IMR-90 (cell line): ENCODE results near the gene TWIST1. TPM values are rescaled to one million over a fixed set of nuclear protein-coding genes. Genes with fewer than 3 reads are reported as not detected.

Experiments
- ATAC-seq: fragments of 200-7000 bp; cut with Tn5 transposase; 2 replicates; pipeline ENCODE4 v1.9.1; 2020; ENCODE audit warnings: low read depth, mild to moderate bottlenecking, moderate library complexity
- BruUV-seq: library from RNA; stranded (reverse); fragments of 400-500 nt; replicated peaks from 2 replicates; lab custom pipeline; 2021; lab: Mats Ljungman, UMichigan
- CTCF ChIA-PET: fragments of 300-600 bp; formaldehyde crosslinking; extraction: SDS; loops from one replicate; lab custom pipeline; 2021; ENCODE audit warnings: antibody characterized with exemption; lab: Yijun Ruan, JAX
- POLR2A ChIA-PET: fragments of 300-600 bp; sonication (Branson Sonifier 250); formaldehyde crosslinking; loops from one replicate; lab custom pipeline; 2022; ENCODE audit warnings: antibody characterized with exemption; ENCODE audit not compliant: unreplicated experiment; lab: Charles Lee
- DNase-seq: peaks from one replicate; pipeline ENCODE4 v3.0.0; 2013
- H2AFZ ChIP-seq: replicated peaks from 2 replicates; pipeline ENCODE3; 2013; ENCODE audit warnings: low read length, mild to moderate bottlenecking; ENCODE audit not compliant: poor library complexity
- H2AK5ac ChIP-seq: 2 replicates; pipeline ENCODE4 v1.6.1; 2013; ENCODE audit warnings: low read depth, low read length, inconsistent platforms
- H2AK9ac ChIP-seq: replicated peaks from 2 replicates; pipeline ENCODE3; 2013; ENCODE audit warnings: mild to moderate bottlenecking, low read depth, low read length, moderate library complexity; ENCODE audit not compliant: poor library complexity
- H2BK120ac ChIP-seq: 2 replicates; pipeline ENCODE4 v1.6.1; 2013; ENCODE audit warnings: low read depth, low read length, inconsistent platforms
- H2BK15ac ChIP-seq: 3 replicates; pipeline ENCODE4 v1.6.1; 2013; ENCODE audit warnings: low read depth, low read length, inconsistent platforms
- H2BK20ac ChIP-seq: 2 replicates; pipeline ENCODE4 v1.6.1; 2013; ENCODE audit warnings: low read depth, mild to moderate bottlenecking, inconsistent platforms, low read length, moderate library complexity
- H2BK5ac ChIP-seq: 2 replicates; pipeline ENCODE4 v1.6.1; 2013; ENCODE audit warnings: mild to moderate bottlenecking, low read depth, low read length, inconsistent platforms; ENCODE audit not compliant: poor library complexity, severe bottlenecking
- H3K14ac ChIP-seq: replicated peaks from 2 replicates; pipeline ENCODE4 v1.6.1; 2013; ENCODE audit warnings: low read depth, low read length, inconsistent platforms
- H3K18ac ChIP-seq: 2 replicates; pipeline ENCODE4 v1.6.1; 2013; ENCODE audit warnings: low read depth, low read length, control low read depth
- H3K23ac ChIP-seq: 2 replicates; pipeline ENCODE4 v1.6.1; 2013; ENCODE audit warnings: low read depth, low read length, inconsistent platforms
- H3K27ac ChIP-seq: 2 replicates; pipeline ENCODE4 v1.5.1; 2013; ENCODE audit warnings: mild to moderate bottlenecking, control low read depth, low read length; ENCODE audit not compliant: insufficient read depth
- H3K27me3 ChIP-seq: 2 replicates; pipeline ENCODE4 v1.6.1; 2013; ENCODE audit warnings: low read length; ENCODE audit not compliant: control insufficient read depth, insufficient read depth
- H3K36me3 ChIP-seq: 2 replicates; pipeline ENCODE4 v1.6.1; 2013; ENCODE audit warnings: low read length, mixed read lengths; ENCODE audit not compliant: control insufficient read depth, insufficient read depth
- H3K4ac ChIP-seq: 2 replicates; pipeline ENCODE4 v1.6.1; 2013; ENCODE audit warnings: low read depth, low read length, inconsistent platforms
- H3K4me1 ChIP-seq: 2 replicates; pipeline ENCODE4 v1.6.1; 2013; ENCODE audit warnings: low read length, mixed read lengths; ENCODE audit not compliant: control insufficient read depth, insufficient read depth
- H3K4me2 ChIP-seq: 2 replicates; pipeline ENCODE4 v1.6.1; 2013; ENCODE audit warnings: low read depth, mild to moderate bottlenecking, control low read depth, low read length, moderate library complexity
- H3K4me3 ChIP-seq: 2 replicates; pipeline ENCODE4 v1.5.1; 2013; ENCODE audit warnings: low read depth, mild to moderate bottlenecking, control low read depth, low read length, moderate library complexity; ENCODE audit not compliant: insufficient read depth
- H3K56ac ChIP-seq: 2 replicates; pipeline ENCODE4 v1.6.1; 2013; ENCODE audit warnings: low read length, inconsistent platforms; ENCODE audit not compliant: insufficient read depth; ENCODE audit errors: extremely low read depth
- H3K79me1 ChIP-seq, 2 experiments: 2 replicates each; pipeline ENCODE4 v1.6.1; 2013; ENCODE audit warnings: low read length in 2 of 2, inconsistent platforms in 1 of 2, low read depth in 1 of 2
- H3K9ac ChIP-seq: 2 replicates; pipeline ENCODE4 v1.6.1; 2013; ENCODE audit warnings: low read depth, low read length, control low read depth
- H3K9me1 ChIP-seq: 2 replicates; pipeline ENCODE4 v1.6.1; 2013; ENCODE audit warnings: low read length, inconsistent platforms; ENCODE audit not compliant: insufficient read depth
- H3K9me3 ChIP-seq: 2 replicates; pipeline ENCODE4 v1.6.1; 2013; ENCODE audit warnings: low read length; ENCODE audit not compliant: control insufficient read depth, insufficient read depth
- H4K20me1 ChIP-seq: 2 replicates; pipeline ENCODE4 v1.6.1; 2013; ENCODE audit warnings: low read length, inconsistent platforms; ENCODE audit not compliant: insufficient read depth
- H4K5ac ChIP-seq: 2 replicates; pipeline ENCODE4 v1.6.1; 2013; ENCODE audit warnings: mild to moderate bottlenecking, low read depth, low read length, control low read depth
- H4K8ac ChIP-seq, 2 experiments: 2 replicates each; pipeline ENCODE4 v1.6.1; 2013; ENCODE audit warnings: low read depth in 2 of 2, low read length in 2 of 2, control low read depth in 1 of 2, inconsistent platforms in 1 of 2
- H4K91ac ChIP-seq: 2 replicates; pipeline ENCODE4 v1.6.1; 2013; ENCODE audit warnings: low read depth, low read length, inconsistent platforms; ENCODE audit not compliant: insufficient read depth
- MAFK ChIP-seq: IDR thresholded peaks from 2 replicates; pipeline ENCODE4 v1.6.1; 2012; ENCODE audit warnings: low read depth, low read length, improper control_type of control experiment
- MXI1 ChIP-seq: IDR thresholded peaks from 2 replicates; pipeline ENCODE4 v1.6.1; 2012; ENCODE audit warnings: low read depth, mild to moderate bottlenecking, low read length, moderate library complexity, borderline replicate concordance
- POLR2A ChIP-seq: IDR thresholded peaks from 2 replicates; pipeline ENCODE4 v1.6.1; 2012; ENCODE audit warnings: mild to moderate bottlenecking, low read depth, low read length
- RAD21 ChIP-seq: IDR thresholded peaks from 2 replicates; pipeline ENCODE4 v1.6.1; 2012; ENCODE audit warnings: low read length, improper control_type of control experiment
- WGBS, 2 experiments: methylation state at CpG; one replicate each; pipeline versions ENCODE4 v1.1.5 to v1.1.7; 2013; ENCODE audit warnings: missing lambda C conversion rate in 2 of 2; ENCODE audit not compliant: insufficient read length in 1 of 2; ENCODE audit errors: extremely low coverage in 2 of 2; 5-methylcytosine and 5-hydroxymethylcytosine counted together
- dilution Hi-C: fragments of 300-500 bp; cut with HindIII; formaldehyde crosslinking; loops from one replicate; pipeline ENCODE4 v1.14.3; 2018; ENCODE audit warnings: low sequenced_read_pairs; ENCODE audit not compliant: unreplicated experiment
- in situ Hi-C: fragments of 300-500 bp; cut with MboI; formaldehyde crosslinking; loops from 3 replicates; pipeline ENCODE4 v1.14.3; 2019; ENCODE audit warnings: low sequenced_read_pairs, inconsistent platforms, mixed read lengths
- intact Hi-C: fragments of 100-400 bp; cut with micrococcal nuclease; formaldehyde crosslinking; loops from 2 replicates; pipeline ENCODE4 v1.10.0; 2022
- polyA plus RNA-seq, 3 experiments: library from polyadenylated mRNA; depleted of rRNA; stranded (reverse); fragments of >200 nt; gene quantifications; 2 replicates each; pipeline ENCODE4 v1.2.3, GENCODE V29; 2012; ENCODE audit warnings: low replicate concordance in 1 of 3
- total RNA-seq: library from RNA; depleted of rRNA; stranded (reverse); fragments of >200 nt; gene quantifications from 2 replicates; pipeline ENCODE4 v1.2.3, GENCODE V29; 2012; rRNA removed

The TWIST1 gene
- total and polyA plus RNA-seq, 2 of the 4 experiments (the other 2 are of a cell fraction), result 5.4 to 42.3 TPM

DNA sequence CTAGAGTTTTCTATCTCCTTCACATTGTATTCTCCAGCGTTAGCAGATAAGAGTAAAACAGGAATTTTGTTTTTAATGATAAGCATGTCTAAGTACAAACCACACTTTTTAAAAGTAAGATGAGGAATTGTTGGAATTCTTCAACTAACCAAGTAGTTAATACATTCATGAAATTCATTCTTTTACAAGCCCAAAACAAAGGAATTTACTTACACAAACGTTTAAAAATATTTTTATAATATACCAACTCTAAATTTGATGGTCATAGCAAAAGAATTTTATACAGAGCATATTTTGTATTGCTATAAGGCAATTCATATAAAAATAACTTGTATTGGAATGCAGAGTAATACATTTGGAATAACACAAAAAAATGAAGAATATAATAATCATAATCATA, 51.3 kb downstream of the TWIST1 start:
- no peak overlapping the region for H2AK9ac ChIP-seq
- intact Hi-C loops, result loop anchor here (5.0 kb wide), 1 partner anchor 374 kb away; no protein-coding TSS in a partner anchor
- BruUV-seq, result no TSS peak
- no peak overlapping the region for H3K4ac ChIP-seq
- in situ Hi-C loops, result no loop called here
- no peak overlapping the region for H3K27ac ChIP-seq
- H4K8ac ChIP-seq, result no peak overlapping the region
- H3K36me3 ChIP-seq, result no peaks in the 10 kb centered on the region
- no peak overlapping the region for H3K14ac ChIP-seq
- H2AK5ac ChIP-seq, result no peak overlapping the region
- H4K20me1 ChIP-seq, result no peaks in the 10 kb centered on the region
- H3K23ac ChIP-seq, result no peak overlapping the region
- no peaks in the 10 kb centered on the region for H3K9me3 ChIP-seq
- H3K4me3 ChIP-seq, result no peak overlapping the region
- H3K56ac ChIP-seq, result no peak overlapping the region
- no peak for TF ChIP-seq POLR2A
- TF ChIP-seq RAD21, result no peak
- TF ChIP-seq MAFK, result no peak
- TF ChIP-seq MXI1, result no peak
- no peaks in the 10 kb centered on the region for H3K27me3 ChIP-seq
- H3K9me1 ChIP-seq, result no peaks in the 10 kb centered on the region
- H2BK15ac ChIP-seq, result no peak overlapping the region
- H2BK20ac ChIP-seq, result no peak overlapping the region
- ATAC-seq (peak; percentile 61), DNase-seq (peak; percentile 17)
- H2BK120ac ChIP-seq, result no peak overlapping the region
- dilution Hi-C loops, result no loop called here
- 0 out of 2 replicates have a peak, but pooled peaks cover 2% of the 10 kb centered on the region for H3K4me1 ChIP-seq
- no peaks in the 10 kb centered on the region for H3K79me1 ChIP-seq
- no peak overlapping the region for H3K18ac ChIP-seq
- H3K9ac ChIP-seq, result no peak overlapping the region
- CTCF ChIA-PET, result no interaction called here
- no peak overlapping the region for H2BK5ac ChIP-seq
- H2AFZ ChIP-seq, result no peak overlapping the region
- no peak overlapping the region for H4K5ac ChIP-seq
- POLR2A ChIA-PET, result no interaction called here
- WGBS, 2 experiments, result no CpG with 5 or more reads among the region's 2 CpGs
- no peak overlapping the region for H3K4me2 ChIP-seq
- no peak overlapping the region for H4K91ac ChIP-seq

Other genes with a start within 250 kb of the TWIST1 start
- gene FERD3L, start 27.8 kb upstream of the TWIST1 start, total RNA-seq, result not detected in 2 replicates
- not detected in 2 replicates for gene FERD3L, start 27.8 kb upstream of the TWIST1 start, polyA plus RNA-seq (2012; rRNA removed)